SK-N-MC (cell line): ENCODE data around the gene AVP.

Source experiments
- EZH2 ChIP-seq: fragments of 200-600 bp; sonication (generic); IDR thresholded peaks from one replicate; pipeline ENCODE4 v1.6.1; 2017; ENCODE audit warnings: antibody characterized with exemption
- POLR2AphosphoS5 ChIP-seq: IDR thresholded peaks from 2 replicates; pipeline ENCODE4 v1.6.1; 2012; ENCODE audit warnings: mild to moderate bottlenecking, low read depth, low read length, borderline replicate concordance

DNA sequence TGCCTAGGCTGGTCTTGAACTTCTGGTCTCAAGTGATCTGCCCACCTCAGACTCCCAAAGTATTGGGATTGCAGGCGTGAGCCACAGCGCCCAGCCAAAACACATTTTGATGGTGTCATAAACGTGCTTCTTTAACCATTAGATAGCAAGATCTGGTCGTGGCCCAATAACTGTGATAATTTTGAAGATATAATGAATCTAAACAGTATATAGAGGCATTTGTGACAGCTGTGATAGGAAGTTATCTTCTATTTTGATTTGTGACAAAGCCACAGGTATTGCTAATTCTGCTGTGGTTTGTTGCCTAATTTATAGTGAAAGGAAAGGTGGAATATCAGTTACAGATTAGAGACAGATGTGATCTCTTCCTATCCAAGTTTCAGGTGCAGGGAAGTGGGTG, 13.8 kb downstream of the AVP start:
- TF ChIP-seq POLR2AphosphoS5 (no peak), EZH2 (no peak)
